WTC11 (cell line): ENCODE measurements around the gene LRRC74B. TPM values are rescaled to one million over a fixed set of nuclear protein-coding genes. Genes with fewer than 3 reads are reported as not detected.

Source experiments
- ATAC-seq: fragments of 200-7000 bp; cut with Tn5 transposase; 2 replicates; pipeline ENCODE4 v1.10.0; 2021; ENCODE audit warnings: mild to moderate bottlenecking, moderate library complexity
- CTCF ChIA-PET: fragments of 300-600 bp; sonication (Branson Sonifier 250); formaldehyde crosslinking; loops from one replicate; lab custom pipeline; 2021; ENCODE audit warnings: antibody characterized with exemption; lab: Charles Lee
- POLR2A ChIA-PET: fragments of 350-600 bp; sonication (Branson Sonifier 250); formaldehyde crosslinking; loops from one replicate; lab custom pipeline; 2021; ENCODE audit warnings: antibody characterized with exemption; lab: Charles Lee
- DNase-seq: peaks from one replicate; pipeline ENCODE4 v3.0.0; 2021; ENCODE audit warnings: low spot score
- H3K27ac Mint-ChIP-seq: 2 replicates; pipeline ENCODE4 v1.8.0; 2021; ENCODE audit warnings: mixed read lengths
- H3K27me3 Mint-ChIP-seq: 2 replicates; pipeline ENCODE4 v1.8.0; 2021; ENCODE audit warnings: low read depth, mild to moderate bottlenecking, moderate library complexity, mixed read lengths
- H3K36me3 Mint-ChIP-seq: 2 replicates; pipeline ENCODE4 v1.8.0; 2021; ENCODE audit warnings: mixed read lengths
- H3K4me1 Mint-ChIP-seq: 2 replicates; pipeline ENCODE4 v1.8.0; 2022; ENCODE audit warnings: mixed read lengths
- H3K4me3 Mint-ChIP-seq: 2 replicates; pipeline ENCODE4 v1.8.0; 2021; ENCODE audit warnings: mild to moderate bottlenecking, moderate library complexity, mixed read lengths
- H3K9me3 Mint-ChIP-seq: 2 replicates; pipeline ENCODE4 v1.8.0; 2021; ENCODE audit warnings: mixed read lengths
- CDX4 ChIP-seq: fragments of 250-450 bp; sonication (Bioruptor Pico); IDR thresholded peaks from 2 replicates; pipeline ENCODE4 v1.9.0; 2021; ENCODE audit warnings: moderate library complexity, mild to moderate bottlenecking, inconsistent platforms, borderline replicate concordance
- E2F1 ChIP-seq: sonication (generic); formaldehyde crosslinking; IDR thresholded peaks from 2 replicates; pipeline ENCODE4 v1.8.0; 2022; ENCODE audit warnings: mild to moderate bottlenecking, missing genetic modification reagents
- ESRRA ChIP-seq: sonication (generic); formaldehyde crosslinking; IDR thresholded peaks from 2 replicates; pipeline ENCODE4 v1.8.1; 2022; ENCODE audit warnings: mild to moderate bottlenecking, missing genetic modification reagents, borderline replicate concordance
- FOXP1 ChIP-seq: sonication (generic); formaldehyde crosslinking; IDR thresholded peaks from 2 replicates; pipeline ENCODE4 v1.8.0; 2022; ENCODE audit warnings: missing genetic modification reagents, mild to moderate bottlenecking, moderate library complexity, borderline replicate concordance
- GTF2I ChIP-seq: fragments of 250-450 bp; sonication (Bioruptor Pico); conservative IDR thresholded peaks from 2 replicates; pipeline ENCODE4 v1.4.0; 2021; ENCODE audit warnings: mild to moderate bottlenecking
- MLX ChIP-seq: sonication (generic); formaldehyde crosslinking; IDR thresholded peaks from 2 replicates; pipeline ENCODE4 v1.8.1; 2023; ENCODE audit warnings: mild to moderate bottlenecking, missing genetic modification reagents, moderate library complexity
- NR3C1 ChIP-seq: sonication (generic); formaldehyde crosslinking; conservative IDR thresholded peaks from 2 replicates; pipeline ENCODE4 v1.8.1; 2023; ENCODE audit warnings: low read depth, mild to moderate bottlenecking, missing genetic modification reagents
- PRDM15 ChIP-seq: sonication (generic); formaldehyde crosslinking; IDR thresholded peaks from 2 replicates; pipeline ENCODE4 v1.8.0; 2022; ENCODE audit warnings: missing genetic modification reagents
- STAT6 ChIP-seq: sonication (generic); formaldehyde crosslinking; conservative IDR thresholded peaks from 2 replicates; pipeline ENCODE4 v1.8.1; 2023; ENCODE audit warnings: mild to moderate bottlenecking, low read depth, missing genetic modification reagents, moderate library complexity
- TEAD4 ChIP-seq: sonication (generic); formaldehyde crosslinking; IDR thresholded peaks from 2 replicates; pipeline ENCODE4 v1.8.0; 2022; ENCODE audit warnings: mild to moderate bottlenecking, missing genetic modification reagents
- ZNF121 ChIP-seq: sonication (generic); formaldehyde crosslinking; IDR thresholded peaks from 2 replicates; pipeline ENCODE4 v1.8.0; 2023; ENCODE audit warnings: missing genetic modification reagents
- ZNF425 ChIP-seq: fragments of 250-450 bp; sonication (Bioruptor Pico); conservative IDR thresholded peaks from 2 replicates; pipeline ENCODE4 v1.9.0; 2021; ENCODE audit warnings: mild to moderate bottlenecking
- total RNA-seq: library from RNA; stranded (reverse); gene quantifications from 3 replicates; pipeline ENCODE4 v1.2.3, GENCODE V29; 2021

The LRRC74B gene
- total RNA-seq, 1 experiment from 2014 or later: not detected

GRCh38 chr22:21074102-21074715, 28.5 kb downstream of the LRRC74B start (continued):
- TF ChIP-seq PRDM15 (CRISPR knock-in tag): no peak
- no peak for TF ChIP-seq GTF2I (CRISPR knock-in tag)
- TF ChIP-seq CDX4 (CRISPR knock-in tag): no peak
- no peak for TF ChIP-seq ESRRA (CRISPR knock-in tag)
- TF ChIP-seq ZNF425 (CRISPR knock-in tag): no peak
- TF ChIP-seq NR3C1: no peak
- no peak for TF ChIP-seq E2F1
- no peak for TF ChIP-seq STAT6 (CRISPR knock-in tag)
- no peak for TF ChIP-seq ZNF121 (CRISPR knock-in tag)

GRCh38 chr22:21075516-21076138, 29.9 kb downstream of the LRRC74B start:
- Mint-ChIP-seq H3K4me1 (no peaks in the 10 kb centered on the region), H3K27me3 (no peaks in the 10 kb centered on the region)
- no peak for ATAC-seq
- no peak for DNase-seq
- no peak for TF ChIP-seq MLX
- no peak for TF ChIP-seq TEAD4
- no peak for TF ChIP-seq FOXP1
- TF ChIP-seq, all 79 proteins: peak for 0
- Mint-ChIP-seq H3K27ac (no peak overlapping the region), H3K4me3 (no peak overlapping the region), H3K36me3 (no peaks in the 10 kb centered on the region), H3K9me3 (peaks cover 18% of the 10 kb centered on the region)
- CTCF ChIA-PET: interaction anchor here (1.1 to 2.5 kb wide), 2 partner anchors 28 to 55 kb away, joined by 5 to 6 read pairs; no protein-coding TSS in a partner anchor
- POLR2A ChIA-PET: no interaction called here
